NCI-H446 (cell line): Measurements from ENCODE around the gene CHID1.

Experiments used
- DNase-seq, 2 experiments: peaks; one replicate each; lab custom pipeline; 2025; lab: John Stamatoyannopoulos, UW

The CHID1 gene

GRCh38 chr11:864898-865297, 45.7 kb downstream of the CHID1 start:
- no peak for DNase-seq

- DNase-seq: no peak
These were observed 46.4 kb downstream of the CHID1 start for GRCh38 chr11:863910-864827.

- no peak for DNase-seq
These were observed 47.3 kb downstream of the CHID1 start for GRCh38 chr11:863023-863909.

- no peak for DNase-seq
These were observed 48.0 kb downstream of the CHID1 start for GRCh38 chr11:862696-863022.

GRCh38 chr11:862081-862661, 48.4 kb downstream of the CHID1 start:
- no peak for DNase-seq

- DNase-seq: no peak
These were observed 49.5 kb downstream of the CHID1 start for GRCh38 chr11:861105-861479.

GRCh38 chr11:860234-861104, 50.1 kb downstream of the CHID1 start:
- no peak for DNase-seq

GRCh38 chr11:859394-860131, 51.0 kb downstream of the CHID1 start:
- DNase-seq: peak; percentile 31 to 86

GRCh38 chr11:858762-859339, 51.8 kb downstream of the CHID1 start:
- no peak for DNase-seq

GRCh38 chr11:858053-858761, 52.4 kb downstream of the CHID1 start:
- DNase-seq: no peak

- no peak for DNase-seq
These were observed 54.2 kb downstream of the CHID1 start for GRCh38 chr11:856397-856796.

- no peak for DNase-seq
These were observed 54.8 kb downstream of the CHID1 start for GRCh38 chr11:855796-856195.

GRCh38 chr11:855330-855674, 55.3 kb downstream of the CHID1 start:
- no peak for DNase-seq

- no peak for DNase-seq
These were observed 55.8 kb downstream of the CHID1 start for GRCh38 chr11:854601-855329.

GRCh38 chr11:853682-854448, 56.7 kb downstream of the CHID1 start:
- DNase-seq: no peak

GRCh38 chr11:852762-853161, 57.8 kb downstream of the CHID1 start:
- no peak for DNase-seq

GRCh38 chr11:850775-851763, 59.5 kb downstream of the CHID1 start:
- peak in 1 of 2 experiments; percentile 28 for DNase-seq
